Psoas muscle (tissue), 8 donors: ENCODE results near the gene TSGA10. TPM values are rescaled to one million over a fixed set of nuclear protein-coding genes. Genes with fewer than 3 reads are reported as not detected.
"Not testable (repeated sequence)": the region's sequence is repeated elsewhere in the genome, so short reads cannot be mapped to it uniquely, and the experiment has no call there.

Experiments
- ATAC-seq, 4 donors: fragments of 200-7000 bp; cut with Tn5 transposase; one replicate each; pipeline ENCODE4 v1.9.1; 2020; ENCODE audit warnings: moderate library complexity in 3 of 4, mild to moderate bottlenecking in 2 of 4
- DNase-seq, 2 donors: peaks; one replicate each; pipeline ENCODE4 v3.0.0-alpha.2; 2020
- H3K27ac ChIP-seq: fragments of 200-600 bp; one replicate; pipeline ENCODE4 v1.8.0; 2022
- H3K27me3 ChIP-seq, 3 donors: fragments of 200-600 bp in 1 of 3; one replicate each; pipeline versions ENCODE4 v1.6.1 to v1.8.0; 2013 to 2022; ENCODE audit warnings: low read length in 2 of 3, mild to moderate bottlenecking in 2 of 3, moderate library complexity in 1 of 3; ENCODE audit not compliant: insufficient read depth in 3 of 3
- H3K36me3 ChIP-seq, 2 donors: fragments of 200-600 bp in 1 of 2; one replicate each; pipeline versions ENCODE4 v1.6.1 to v1.8.0; 2013 to 2022; ENCODE audit warnings: low read depth in 1 of 2, mild to moderate bottlenecking in 1 of 2, moderate library complexity in 1 of 2; ENCODE audit not compliant: insufficient read depth in 1 of 2
- H3K4me1 ChIP-seq: fragments of 200-600 bp; one replicate; pipeline ENCODE4 v1.8.0; 2022
- H3K4me3 ChIP-seq: fragments of 200-600 bp; one replicate; pipeline ENCODE4 v1.8.0; 2022; ENCODE audit warnings: mild to moderate bottlenecking
- H3K9me3 ChIP-seq: fragments of 200-600 bp; one replicate; pipeline ENCODE4 v1.8.0; 2022
- CTCF ChIP-seq: fragments of 200-600 bp; IDR thresholded peaks from one replicate; pipeline ENCODE4 v1.8.0; 2022; ENCODE audit warnings: antibody characterized with exemption
- WGBS, 3 donors: extraction: QIAGEN DNeasy Blood & Tissue Kit; methylation state at CpG; one replicate each; pipeline versions ENCODE4 v1.1.6 to v1.1.7; 2013; 5-methylcytosine and 5-hydroxymethylcytosine counted together
- intact Hi-C, 2 donors: fragments of 100-400 bp; cut with DNase I; formaldehyde crosslinking; loops; one replicate each; pipeline versions ENCODE4 v1.11.0 to v1.14.2; 2022
- long read RNA-seq, 2 donors: library from polyadenylated mRNA; unstranded; transcript quantifications; one replicate each; pipeline ENCODE4 v2.0.0, GENCODE V29; 2021
- polyA plus RNA-seq, 3 donors: library from polyadenylated mRNA; stranded (reverse); fragments of 200-250 nt; gene quantifications; one replicate each; pipeline ENCODE4 v1.2.3, GENCODE V29; 2013
- total RNA-seq, 4 donors: library from RNA; stranded (reverse); fragmentation: NEBNext Ultra II Directional in 2 of 4; extraction: Animal tissue kit (Norgen Biotek cat#: 25700) in 2 of 4; gene quantifications; one replicate each; pipeline versions ENCODE4 v1.2.1 to v1.2.4, GENCODE V29; 2021 to 2023
- donor health status: healthy with polysubstance abuse.
- donor health status: DM: no; HTN: no; CAD: no; lungs with moderate emphysema.
- donor health status: Bipolar disorder and iron deficiency.
- donor health status: healthy.
- donor health status: DM: yes; HTN: yes; CAD: no.
- donor health status: DM: no; HTN: no; CAD: no.
- donor health status: DM: no; HTN: no; CAD: no.
- donor health status: DM: yes; HTN: yes; CAD: no.

Gene TSGA10
- 1 to 10 TPM; 1.5 to 3.7 (median 2.0) TPM for total RNA-seq
- 1 to 10 TPM in 1 of 3 donors, under 1 TPM in 2; 0.08 to 2.2 (median 0.51) TPM for polyA plus RNA-seq
- long read RNA-seq, donor 1, partial matches to known transcripts: 0 of 1 reads
- long read RNA-seq, donor 1, other reads (novel, unspliced or antisense): 0 of 1 reads
- long read RNA-seq, donor 2: 0 reads

DNA sequence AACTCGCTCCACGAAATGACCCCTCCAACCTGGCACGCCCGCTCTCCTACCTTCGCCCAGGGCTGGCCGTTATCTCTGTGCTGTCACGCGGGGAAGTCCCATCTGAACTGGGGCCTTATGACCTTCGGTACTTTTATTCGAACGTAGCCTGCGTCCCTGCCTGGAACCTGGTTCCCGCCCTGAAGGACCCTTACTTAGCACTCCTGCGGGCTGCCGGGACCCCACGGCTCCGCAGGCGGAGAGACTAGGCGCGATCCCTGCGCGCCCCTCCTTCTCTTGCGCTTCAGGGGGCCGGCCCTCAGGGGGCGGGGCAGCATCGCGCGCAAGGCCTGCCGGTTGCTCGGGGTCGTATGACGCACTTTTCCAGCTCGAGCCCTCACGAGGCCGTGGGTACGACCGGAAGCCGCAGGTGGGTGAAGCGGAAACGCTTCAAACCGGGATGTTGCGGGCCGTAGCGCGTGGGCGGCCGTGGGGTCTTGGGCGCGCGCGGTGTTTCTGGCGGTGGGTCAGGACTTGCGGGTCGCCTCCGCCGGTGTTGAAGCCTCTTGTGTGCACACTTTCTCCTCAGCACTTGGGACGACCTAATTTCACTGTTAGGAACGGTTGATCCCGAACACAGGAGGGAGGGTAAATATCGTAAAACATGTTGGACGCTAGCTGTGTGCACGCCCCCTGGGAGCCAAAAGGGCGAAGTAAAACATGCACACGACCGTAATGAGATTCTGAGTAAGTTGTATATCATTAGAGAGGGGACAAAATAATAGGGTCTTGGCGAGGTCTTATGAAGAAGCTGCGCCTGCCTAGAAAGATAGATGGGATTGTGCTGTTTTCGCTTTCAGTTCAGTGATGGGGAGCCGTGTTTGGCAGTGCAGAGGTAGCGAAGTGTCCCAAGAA is at the start of gene TSGA10, which contains the start of gene LIPT1:
Gene TSGA10 (minus strand): TSS at position 300 of the 894 bp plus-strand sequence. CDS start 45,503 bp downstream, outside the sequence.
Gene LIPT1 (plus strand): TSS at position 325 of the 894 bp plus-strand sequence. CDS start 6,991 bp downstream, outside the sequence.
- Histone ChIP-seq H3K27me3 (no peaks in the 10 kb centered on the region), H3K27ac (peak within 1 kb of the TSS; percentile 92), H3K9me3 (no peaks in the 10 kb centered on the region), H3K36me3 (peaks cover 6 to 46% of the 10 kb centered on the region in 2 donors), H3K4me1 (peaks cover 15% of the 10 kb centered on the region), H3K4me3 (peak within 1 kb of the TSS; percentile 76)
- TF ChIP-seq CTCF: no peak
- DNase-seq (peak; percentile 94 to 95), ATAC-seq (peak; percentile 99 to 100 (median 100))
- intact Hi-C loops: loop anchor here in 1 of 2 donors (10.0 kb wide), 1 partner anchor 540 kb away; no protein-coding TSS in a partner anchor
- WGBS, 3 donors: 0% methylated on average over 69 to 70 of the region's 70 CpGs

DNA sequence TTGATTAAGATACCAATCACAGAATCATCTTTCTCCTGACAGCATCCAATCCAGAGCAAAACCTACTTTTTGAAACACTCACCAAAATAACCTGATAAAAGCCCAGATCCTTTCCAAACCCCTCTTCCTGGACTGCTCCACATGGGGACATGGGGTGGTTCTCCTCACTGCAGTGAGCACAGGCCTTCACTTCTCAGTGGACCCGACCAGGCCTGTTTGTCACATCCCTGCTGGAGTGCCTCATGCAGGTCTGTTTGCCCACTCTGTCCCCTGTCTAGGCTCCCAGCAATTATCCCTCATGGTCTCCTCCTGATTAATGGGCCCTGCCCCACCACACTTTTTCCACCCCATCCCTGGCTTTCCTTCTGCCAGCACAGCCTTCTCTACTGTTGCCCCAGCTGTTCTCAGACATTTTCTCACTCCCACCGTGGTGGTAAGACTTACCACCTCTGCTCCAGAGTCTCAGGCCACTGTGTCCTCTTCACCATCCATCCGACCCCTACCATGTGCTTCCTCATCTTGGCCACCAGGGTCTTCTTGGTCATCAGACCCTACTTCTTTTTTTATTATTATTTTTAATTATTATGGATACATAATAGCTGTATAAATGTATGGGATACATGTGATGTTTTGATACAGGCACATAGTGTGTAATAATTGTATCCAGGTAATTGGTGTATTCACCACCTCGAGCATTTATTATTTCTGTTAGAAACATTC is 47.4 kb upstream of the TSGA10 start:
- ATAC-seq (no peak), DNase-seq (no peak)
- H3K9me3 ChIP-seq: no peaks in the 10 kb centered on the region
- no peaks in the 10 kb centered on the region for H3K4me1 ChIP-seq
- H3K27me3 ChIP-seq: no peaks in the 10 kb centered on the region
- no peak overlapping the region for H3K4me3 ChIP-seq
- TF ChIP-seq CTCF: peak; percentile 7
- intact Hi-C loops: no loop called here
- 78 to 94% (median 84%) methylated on average over 4 of the region's 4 CpGs for WGBS, 3 donors
- H3K36me3 ChIP-seq: peaks cover 7 to 10% of the 10 kb centered on the region in 2 donors
- H3K27ac ChIP-seq: no peak overlapping the region

- intact Hi-C loops: no loop called here
- ATAC-seq: no peak
- no peaks in the 10 kb centered on the region for H3K9me3 ChIP-seq
- no peak overlapping the region for H3K27ac ChIP-seq
- H3K27me3 ChIP-seq: no peaks in the 10 kb centered on the region
- peaks cover 7 to 29% of the 10 kb centered on the region in 2 donors for H3K36me3 ChIP-seq
- DNase-seq: no peak
- H3K4me3 ChIP-seq: no peak overlapping the region
- WGBS, 3 donors: 88 to 95% (median 89%) methylated on average over 7 of the region's 7 CpGs
- no peaks in the 10 kb centered on the region for H3K4me1 ChIP-seq
- TF ChIP-seq CTCF: no peak
Observed at GRCh38 chr2:99200076-99200800, 45.5 kb upstream of the TSGA10 start.

DNA sequence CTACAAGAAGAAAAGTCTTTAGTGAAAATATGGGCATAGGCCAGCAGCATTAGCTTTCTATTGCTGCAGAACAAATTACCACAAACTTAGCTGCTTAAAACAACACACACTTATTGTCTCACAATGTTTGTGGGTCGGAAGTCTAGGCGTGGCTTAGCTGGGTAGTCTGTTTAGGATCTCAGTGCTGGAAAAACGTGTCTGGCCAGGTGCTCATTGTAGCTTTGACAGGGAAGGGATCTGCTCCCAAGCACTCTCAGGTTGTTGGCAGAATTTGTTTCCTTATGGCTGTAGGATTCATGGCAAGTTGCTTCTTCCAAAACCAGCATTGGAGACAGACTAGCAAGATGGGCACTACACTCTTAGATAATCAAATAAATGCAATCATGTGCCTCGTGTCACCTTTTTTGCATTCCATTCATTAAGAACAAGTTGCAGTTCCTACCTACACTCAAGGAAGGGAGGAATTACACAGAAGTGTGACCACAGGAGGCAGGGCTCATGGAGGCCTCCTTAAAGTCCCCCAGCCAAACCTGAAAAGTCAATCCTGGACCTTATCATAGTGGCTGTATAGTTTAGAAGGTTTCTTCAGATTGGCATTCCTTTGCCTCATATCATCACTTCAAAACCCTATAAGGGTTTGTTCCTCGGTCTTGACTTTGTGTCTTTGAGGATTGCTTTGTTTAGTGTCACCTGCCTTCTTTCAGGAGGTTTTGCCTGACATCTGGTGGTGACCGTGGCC is 43.5 kb upstream of the TSGA10 start:
- Histone ChIP-seq H3K27me3 (no peaks in the 10 kb centered on the region), H3K36me3 (peaks cover 7 to 42% of the 10 kb centered on the region in 2 donors), H3K27ac (no peak overlapping the region), H3K4me3 (no peak overlapping the region), H3K4me1 (no peaks in the 10 kb centered on the region), H3K9me3 (no peaks in the 10 kb centered on the region)
- no peak for DNase-seq
- 88 to 89% (median 88%) methylated on average over 6 of the region's 6 CpGs for WGBS, 3 donors
- intact Hi-C loops: no loop called here
- ATAC-seq: no peak
- TF ChIP-seq CTCF: no peak

DNA sequence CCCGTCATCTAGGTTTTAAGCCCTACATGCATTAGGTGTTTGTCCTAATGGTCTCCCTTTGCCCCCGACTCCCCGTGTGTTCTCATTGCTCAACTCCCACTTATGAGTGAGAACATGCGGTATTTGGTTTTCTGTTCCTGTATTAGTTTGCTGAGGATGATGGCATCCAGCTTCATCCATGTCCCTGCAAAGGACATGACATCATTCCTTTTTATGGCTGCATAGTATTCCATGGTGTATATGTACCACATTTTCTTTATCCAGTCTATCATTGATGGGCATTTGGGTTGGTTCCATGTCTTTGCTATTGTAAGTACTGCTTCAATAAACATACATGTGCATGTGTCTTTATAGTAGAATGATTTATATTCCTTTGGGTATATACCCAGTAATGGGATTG is 37.6 kb upstream of the TSGA10 start:
- H3K4me3 ChIP-seq, ATAC-seq, H3K4me1 ChIP-seq, intact Hi-C loops, H3K27ac ChIP-seq, H3K9me3 ChIP-seq, H3K27me3 ChIP-seq, DNase-seq: not testable (repeated sequence)
- H3K36me3 ChIP-seq: peaks cover 0 to 78% of the 10 kb centered on the region in 2 donors
- WGBS, 3 donors: 98 to 100% (median 98%) methylated on average over 4 of the region's 4 CpGs
